ENCODE measurements around the gene NEMP2. TPM values are rescaled to one million over a fixed set of nuclear protein-coding genes. Genes with fewer than 3 reads are reported as not detected.
A peak's percentile ranks its signal among the peaks of the same experiment; 100 is the strongest.

NEMP2 gene
- total RNA-seq, 1 experiment from 2014 or later, result 46.0 TPM

DNA sequence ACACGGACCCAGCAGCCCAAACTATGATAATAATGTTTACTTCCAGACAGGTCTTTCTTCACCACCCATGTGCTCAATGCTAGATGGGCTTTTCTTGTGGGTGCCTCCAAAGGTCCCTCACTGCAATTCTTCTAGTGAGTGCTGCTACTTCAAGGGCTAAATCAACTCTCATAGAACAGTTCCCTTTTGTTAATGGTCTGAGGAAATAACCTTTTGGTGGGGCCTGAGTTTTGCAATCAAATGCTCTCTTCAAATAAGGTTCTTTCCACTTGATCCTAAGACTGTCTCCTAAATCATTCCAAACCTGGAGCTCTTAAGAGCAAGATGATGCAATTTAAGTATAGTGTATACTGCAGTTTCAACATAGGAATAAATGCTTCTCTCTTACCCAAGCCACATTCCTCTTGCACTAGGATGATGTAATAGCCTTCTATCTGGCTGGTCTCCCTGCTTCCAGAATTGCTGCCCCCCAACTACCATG is 6.0 kb downstream of the NEMP2 start:
- Mint-ChIP-seq H3K4me3 (ENCODE audit: unreplicated experiment) (no peak overlapping the region), H3K9me3 (ENCODE audit: unreplicated experiment) (no peaks in the 10 kb centered on the region), H3K27ac (ENCODE audit: low read depth, unreplicated experiment) (peak overlapping the region; percentile 87), H3K27me3 (ENCODE audit: insufficient read depth, unreplicated experiment) (no peaks in the 10 kb centered on the region), H3K36me3 (ENCODE audit: insufficient read depth, unreplicated experiment) (peaks cover 3% of the 10 kb centered on the region), H3K4me1 (ENCODE audit: insufficient read depth, unreplicated experiment) (peaks cover 36% of the 10 kb centered on the region)
- intact Hi-C loops (cut with micrococcal nuclease), result no loop called here
- DNase-seq (ENCODE audit: unreplicated experiment), result peak; percentile 89
- BruUV-seq (replicated peaks), result no TSS peak
- ChIA-PET POLR2A (interaction anchor here (0.5 to 4.6 kb wide), 12 partner anchors 10 to 765 kb away, joined by 3 to 26 read pairs (median 4); partner anchors contain the start of gene HIBCH), CTCF (interaction anchor here (0.9 to 1.8 kb wide), 4 partner anchors 107 to 276 kb away, joined by 3 to 9 read pairs (median 4); no protein-coding TSS in a partner anchor)
- TF ChIP-seq, protein P1, sequence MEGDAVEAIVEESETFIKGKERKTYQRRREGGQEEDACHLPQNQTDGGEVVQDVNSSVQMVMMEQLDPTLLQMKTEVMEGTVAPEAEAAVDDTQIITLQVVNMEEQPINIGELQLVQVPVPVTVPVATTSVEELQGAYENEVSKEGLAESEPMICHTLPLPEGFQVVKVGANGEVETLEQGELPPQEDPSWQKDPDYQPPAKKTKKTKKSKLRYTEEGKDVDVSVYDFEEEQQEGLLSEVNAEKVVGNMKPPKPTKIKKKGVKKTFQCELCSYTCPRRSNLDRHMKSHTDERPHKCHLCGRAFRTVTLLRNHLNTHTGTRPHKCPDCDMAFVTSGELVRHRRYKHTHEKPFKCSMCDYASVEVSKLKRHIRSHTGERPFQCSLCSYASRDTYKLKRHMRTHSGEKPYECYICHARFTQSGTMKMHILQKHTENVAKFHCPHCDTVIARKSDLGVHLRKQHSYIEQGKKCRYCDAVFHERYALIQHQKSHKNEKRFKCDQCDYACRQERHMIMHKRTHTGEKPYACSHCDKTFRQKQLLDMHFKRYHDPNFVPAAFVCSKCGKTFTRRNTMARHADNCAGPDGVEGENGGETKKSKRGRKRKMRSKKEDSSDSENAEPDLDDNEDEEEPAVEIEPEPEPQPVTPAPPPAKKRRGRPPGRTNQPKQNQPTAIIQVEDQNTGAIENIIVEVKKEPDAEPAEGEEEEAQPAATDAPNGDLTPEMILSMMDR (IDR thresholded peaks at IDR 0.05; ENCODE audit: unreplicated experiment), result no peak

DNA sequence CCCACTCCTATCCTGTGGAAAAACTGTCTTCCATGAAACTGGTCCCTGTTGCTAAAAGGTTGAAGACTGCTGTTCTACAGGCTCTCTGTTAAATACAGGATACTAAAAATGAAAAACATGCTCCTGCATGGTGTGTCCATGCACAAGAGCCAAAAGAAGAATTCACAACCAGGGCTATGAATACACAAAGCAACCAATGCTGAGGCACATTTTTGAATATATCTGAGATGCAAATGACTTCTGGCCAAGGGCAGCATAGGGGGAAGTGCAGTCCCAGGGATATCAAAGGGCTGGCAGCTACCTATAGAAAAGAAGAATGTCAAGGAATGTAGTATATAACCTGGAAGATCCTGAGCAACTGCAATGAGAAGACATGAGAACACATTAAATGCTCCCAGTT is 6.6 kb downstream of the NEMP2 start:
- BruUV-seq (replicated peaks), result no TSS peak
- peaks cover 35% of the 10 kb centered on the region for H3K4me1 Mint-ChIP-seq (ENCODE audit: insufficient read depth, unreplicated experiment)

DNA sequence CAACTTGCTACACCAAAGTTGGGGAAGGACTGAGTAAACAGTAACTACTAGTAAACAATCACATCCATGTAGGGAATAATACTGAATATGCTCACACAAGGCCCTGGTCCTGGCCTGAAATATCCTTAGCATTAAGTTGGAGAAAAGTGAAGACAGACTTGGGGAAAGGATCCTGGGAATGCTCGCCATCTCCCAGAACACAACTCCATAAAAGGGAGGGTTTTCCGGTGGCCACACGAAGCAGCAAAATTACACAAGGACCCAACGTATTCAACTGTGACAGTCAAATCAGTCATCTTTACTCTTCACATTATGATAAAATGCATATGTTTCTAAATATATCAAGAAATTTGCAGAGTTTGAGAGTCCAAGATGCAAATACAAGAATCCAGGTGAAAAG is 7.3 kb downstream of the NEMP2 start:
- POLR2A ChIA-PET, result interaction anchor here (4.6 kb wide), 1 partner anchor 124 kb away, joined by 26 read pairs; no protein-coding TSS in a partner anchor
- no peaks in the 10 kb centered on the region for H3K27me3 Mint-ChIP-seq (ENCODE audit: insufficient read depth, unreplicated experiment)
- TF ChIP-seq, protein P1 (IDR thresholded peaks at IDR 0.05; ENCODE audit: unreplicated experiment), result no peak
- no TSS peak for BruUV-seq (replicated peaks)
- no peak for DNase-seq (ENCODE audit: unreplicated experiment)
- H3K36me3 Mint-ChIP-seq (ENCODE audit: insufficient read depth, unreplicated experiment), result peaks cover 7% of the 10 kb centered on the region
- intact Hi-C loops (cut with micrococcal nuclease), result no loop called here
- CTCF ChIA-PET, result no interaction called here
- peak overlapping the region; percentile 87 for H3K27ac Mint-ChIP-seq (ENCODE audit: low read depth, unreplicated experiment)
- no peaks in the 10 kb centered on the region for H3K9me3 Mint-ChIP-seq (ENCODE audit: unreplicated experiment)
- H3K4me1 Mint-ChIP-seq (ENCODE audit: insufficient read depth, unreplicated experiment), result peaks cover 33% of the 10 kb centered on the region
- no peak overlapping the region for H3K4me3 Mint-ChIP-seq (ENCODE audit: unreplicated experiment)

More for the DNA sequence above, 6.6 kb downstream of the NEMP2 start:
- Mint-ChIP-seq H3K36me3 (ENCODE audit: insufficient read depth, unreplicated experiment) (peaks cover 7% of the 10 kb centered on the region), H3K27ac (ENCODE audit: low read depth, unreplicated experiment) (peak overlapping the region; percentile 87), H3K4me3 (ENCODE audit: unreplicated experiment) (no peak overlapping the region), H3K27me3 (ENCODE audit: insufficient read depth, unreplicated experiment) (no peaks in the 10 kb centered on the region), H3K9me3 (ENCODE audit: unreplicated experiment) (no peaks in the 10 kb centered on the region)
- DNase-seq (ENCODE audit: unreplicated experiment), result no peak
- ChIA-PET POLR2A (interaction anchor here (4.6 kb wide), 1 partner anchor 123 kb away, joined by 26 read pairs; no protein-coding TSS in a partner anchor), CTCF (no interaction called here)
- intact Hi-C loops (cut with micrococcal nuclease), result no loop called here
- TF ChIP-seq, protein P1 (IDR thresholded peaks at IDR 0.05; ENCODE audit: unreplicated experiment), result no peak

DNA sequence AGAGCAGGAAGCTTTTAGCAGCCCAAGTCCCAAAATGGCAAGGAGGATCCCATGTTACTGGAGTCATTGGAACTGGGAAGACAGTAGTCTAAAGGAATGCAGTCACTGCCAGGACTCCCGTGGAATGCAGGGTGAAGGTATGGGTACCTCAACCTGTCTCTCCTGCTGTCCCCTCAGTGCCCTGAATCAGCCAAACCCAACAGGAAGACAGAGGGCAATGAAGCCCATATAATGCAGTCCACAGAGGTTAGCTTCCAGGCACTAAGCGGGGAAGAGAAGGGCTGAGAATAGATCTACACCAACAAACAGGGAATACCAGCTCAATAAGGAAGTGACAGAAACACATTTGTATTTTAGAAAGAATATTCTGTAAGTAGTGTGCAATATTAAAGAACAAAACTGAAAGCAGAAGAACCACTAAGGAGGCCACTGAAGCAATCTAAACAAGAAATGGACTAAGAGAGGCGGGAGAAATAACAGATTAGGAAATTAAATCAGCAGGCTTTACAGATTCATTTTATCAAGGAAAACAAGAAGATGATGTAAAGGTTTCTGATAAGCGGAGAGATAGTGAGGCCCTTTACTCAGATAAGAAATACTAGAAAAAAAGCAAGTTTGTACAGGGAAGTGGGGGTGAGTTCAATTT is 8.3 kb downstream of the NEMP2 start:
- H3K27me3 Mint-ChIP-seq (ENCODE audit: insufficient read depth, unreplicated experiment), result no peaks in the 10 kb centered on the region
- peaks cover 32% of the 10 kb centered on the region for H3K4me1 Mint-ChIP-seq (ENCODE audit: insufficient read depth, unreplicated experiment)
- H3K9me3 Mint-ChIP-seq (ENCODE audit: unreplicated experiment), result no peaks in the 10 kb centered on the region
- peak overlapping the region; percentile 53 for H3K27ac Mint-ChIP-seq (ENCODE audit: low read depth, unreplicated experiment)
- BruUV-seq (replicated peaks), result no TSS peak
- no peak for DNase-seq (ENCODE audit: unreplicated experiment)
- ChIA-PET CTCF (no interaction called here), POLR2A (interaction anchor here (1.0 to 1.5 kb wide), 2 partner anchors 9 to 12 kb away, joined by 3 read pairs; no protein-coding TSS in a partner anchor)
- H3K4me3 Mint-ChIP-seq (ENCODE audit: unreplicated experiment), result no peak overlapping the region
- intact Hi-C loops (cut with micrococcal nuclease), result no loop called here
- TF ChIP-seq, protein P1 (IDR thresholded peaks at IDR 0.05; ENCODE audit: unreplicated experiment), result no peak
- peaks cover 7% of the 10 kb centered on the region for H3K36me3 Mint-ChIP-seq (ENCODE audit: insufficient read depth, unreplicated experiment)
